OCI-LY7 (cell line): ENCODE results near the gene APOBEC3C. TPM values are rescaled to one million over a fixed set of nuclear protein-coding genes. Genes with fewer than 3 reads are reported as not detected.

Experiments
- BruUV-seq: library from RNA; stranded (reverse); fragments of 400-500 nt; replicated peaks from 2 replicates; lab custom pipeline; 2021; lab: Mats Ljungman, UMichigan
- CTCF ChIA-PET: fragments of 300-600 bp; sonication (Branson Sonifier 250); formaldehyde crosslinking; loops from one replicate; lab custom pipeline; 2022; ENCODE audit warnings: antibody characterized with exemption; ENCODE audit not compliant: unreplicated experiment; lab: Charles Lee
- POLR2A ChIA-PET: fragments of 300-600 bp; sonication (Branson Sonifier 250); formaldehyde crosslinking; loops from one replicate; lab custom pipeline; 2022; ENCODE audit warnings: antibody characterized with exemption; lab: Charles Lee
- DNase-seq: peaks from one replicate; pipeline ENCODE4 v3.0.0-alpha.2; 2015; ENCODE audit warnings: low spot score
- H2AFZ ChIP-seq: fragments of 200-600 bp; sonication (generic), shearing (Covaris generic); 2 replicates; pipeline ENCODE4 v1.6.1; 2014; ENCODE audit warnings: mild to moderate bottlenecking, antibody characterized with exemption, low read length, moderate library complexity
- H3K27ac ChIP-seq: fragments of 200-600 bp; sonication (generic); 2 replicates; pipeline ENCODE4 v1.5.1; 2014; ENCODE audit warnings: mixed run types, low read depth, mild to moderate bottlenecking, moderate library complexity, low read length, inconsistent platforms; ENCODE audit not compliant: poor library complexity, severe bottlenecking
- H3K36me3 ChIP-seq: fragments of 200-600 bp; sonication (generic); 2 replicates; pipeline ENCODE4 v1.6.1; 2014; ENCODE audit warnings: mild to moderate bottlenecking, antibody characterized with exemption, low read length, moderate library complexity, mixed read lengths; ENCODE audit not compliant: insufficient read depth
- H3K4me1 ChIP-seq: fragments of 200-600 bp; sonication (generic); 2 replicates; pipeline ENCODE4 v1.5.1; 2014; ENCODE audit warnings: mild to moderate bottlenecking, low read length; ENCODE audit not compliant: insufficient read depth, poor library complexity, severe bottlenecking
- H3K4me2 ChIP-seq: fragments of 200-600 bp; sonication (generic); 2 replicates; pipeline ENCODE4 v1.6.1; 2014; ENCODE audit warnings: mild to moderate bottlenecking, low read length
- H3K4me3 ChIP-seq: fragments of 200-600 bp; sonication (generic); 2 replicates; pipeline ENCODE4 v1.5.1; 2014; ENCODE audit warnings: mild to moderate bottlenecking, low read depth, low read length; ENCODE audit not compliant: poor library complexity, severe bottlenecking
- H3K79me2 ChIP-seq: fragments of 200-600 bp; sonication (generic); 2 replicates; pipeline ENCODE4 v1.6.1; 2016; ENCODE audit warnings: low read depth, mild to moderate bottlenecking, low read length, moderate library complexity, mixed read lengths; ENCODE audit not compliant: insufficient read depth
- H3K9me2 ChIP-seq: fragments of 200-600 bp; sonication (generic); 2 replicates; pipeline ENCODE4 v1.6.1; 2016; ENCODE audit warnings: mild to moderate bottlenecking, low read length, mixed read lengths; ENCODE audit not compliant: insufficient read depth
- H3K9me3 ChIP-seq: fragments of 200-600 bp; sonication (generic); 2 replicates; pipeline ENCODE4 v1.6.1; 2014; ENCODE audit warnings: mild to moderate bottlenecking, mixed run types, low read length, mixed read lengths
- H4K20me1 ChIP-seq: fragments of 200-600 bp; sonication (generic); 2 replicates; pipeline ENCODE4 v1.6.1; 2014; ENCODE audit warnings: mild to moderate bottlenecking, antibody characterized with exemption, low read length, moderate library complexity, mixed read lengths; ENCODE audit not compliant: insufficient read depth
- CTCF ChIP-seq: fragments of 200-600 bp; sonication (generic); conservative IDR thresholded peaks from 2 replicates; pipeline ENCODE4 v1.5.1; 2014; ENCODE audit warnings: mild to moderate bottlenecking, antibody characterized with exemption, low read length, moderate library complexity, mixed read lengths
- EZH2phosphoT487 ChIP-seq: fragments of 200-600 bp; sonication (generic); IDR thresholded peaks from 2 replicates; pipeline ENCODE4 v1.6.1; 2018; ENCODE audit warnings: low read depth, borderline replicate concordance, mild to moderate bottlenecking, mixed run types, antibody characterized with exemption, low read length, moderate library complexity, mixed read lengths
- intact Hi-C: fragments of 100-400 bp; cut with micrococcal nuclease; formaldehyde crosslinking; loops from one replicate; pipeline ENCODE4 v1.10.0; 2022; ENCODE audit not compliant: unreplicated experiment
- total RNA-seq, 2 experiments: library from RNA; depleted of rRNA in 1 of 2; stranded (reverse); fragments of >200 nt in 1 of 2; shearing (Covaris generic) in 1 of 2; gene quantifications; 2 replicates each; pipeline ENCODE4 v1.2.3, GENCODE V29; 2014 to 2022

APOBEC3C gene
- total RNA-seq, 2 experiments from 2014 or later, result 4.3 to 74.0 TPM

DNA sequence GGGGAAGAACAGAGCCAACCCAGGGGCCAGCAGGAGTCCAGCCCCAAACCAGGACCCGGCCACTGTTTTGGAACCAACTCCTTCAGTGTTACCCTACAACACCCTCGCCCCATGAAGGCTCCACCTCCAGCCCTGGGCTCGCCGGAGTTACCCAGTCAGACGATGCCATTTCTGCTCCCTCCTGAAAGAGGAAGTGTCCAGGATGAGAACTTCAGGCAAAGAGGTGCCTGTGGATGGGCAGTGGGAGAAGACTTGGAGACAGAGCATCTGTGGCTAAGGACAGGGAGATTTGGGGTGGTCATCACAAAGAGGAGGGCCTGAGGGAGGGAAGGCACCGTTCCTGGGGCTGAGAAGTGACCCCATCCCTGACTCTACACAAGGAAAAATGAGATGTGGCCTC lies 18.0 kb upstream of the APOBEC3C start:
- H2AFZ ChIP-seq, result no peak overlapping the region
- no peaks in the 10 kb centered on the region for H3K9me2 ChIP-seq
- no peak overlapping the region for H3K27ac ChIP-seq
- no peaks in the 10 kb centered on the region for H4K20me1 ChIP-seq
- BruUV-seq, result no TSS peak
- H3K79me2 ChIP-seq, result no peaks in the 10 kb centered on the region
- no peaks in the 10 kb centered on the region for H3K4me1 ChIP-seq
- DNase-seq, result no peak
- ChIA-PET POLR2A (no interaction called here), CTCF (no interaction called here)
- H3K36me3 ChIP-seq, result no peaks in the 10 kb centered on the region
- no peaks in the 10 kb centered on the region for H3K9me3 ChIP-seq
- no peak overlapping the region for H3K4me3 ChIP-seq
- intact Hi-C loops, result no loop called here
- no peak overlapping the region for H3K4me2 ChIP-seq
- TF ChIP-seq CTCF (no peak), EZH2phosphoT487 (no peak)

GRCh38 chr22:38997518-38997917 lies 16.5 kb upstream of the APOBEC3C start:
- Histone ChIP-seq H3K9me2 (no peaks in the 10 kb centered on the region), H3K4me3 (no peak overlapping the region), H3K4me2 (no peak overlapping the region), H2AFZ (no peak overlapping the region), H3K9me3 (no peaks in the 10 kb centered on the region), H3K36me3 (no peaks in the 10 kb centered on the region), H4K20me1 (no peaks in the 10 kb centered on the region), H3K79me2 (no peaks in the 10 kb centered on the region), H3K4me1 (peaks cover 5% of the 10 kb centered on the region), H3K27ac (no peak overlapping the region)
- intact Hi-C loops, result no loop called here
- ChIA-PET CTCF (no interaction called here), POLR2A (no interaction called here)
- no peak for DNase-seq
- no peak for TF ChIP-seq CTCF
- TF ChIP-seq EZH2phosphoT487, result no peak
- no TSS peak for BruUV-seq

GRCh38 chr22:39003165-39003638 lies 10.9 kb upstream of the APOBEC3C start:
- Histone ChIP-seq H3K4me1 (peaks cover 21% of the 10 kb centered on the region), H3K9me3 (no peaks in the 10 kb centered on the region), H3K4me3 (peak overlapping the region; percentile 1), H3K36me3 (no peaks in the 10 kb centered on the region), H4K20me1 (no peaks in the 10 kb centered on the region), H3K79me2 (no peaks in the 10 kb centered on the region), H2AFZ (peak overlapping the region; percentile 68), H3K9me2 (no peaks in the 10 kb centered on the region), H3K4me2 (peak overlapping the region; percentile 65), H3K27ac (peak overlapping the region; percentile 63)
- intact Hi-C loops, result loop anchor here (1.0 kb wide), 4 partner anchors 18 to 234 kb away; no protein-coding TSS in a partner anchor
- no TSS peak for BruUV-seq
- DNase-seq, result peak; percentile 88
- ChIA-PET CTCF (interaction anchor here (0.7 to 1.2 kb wide), 4 partner anchors 30 to 146 kb away, joined by 3 read pairs; no protein-coding TSS in a partner anchor), POLR2A (interaction anchor here (0.5 to 1.2 kb wide), 6 partner anchors 19 to 319 kb away, joined by 3 to 5 read pairs (median 3); no protein-coding TSS in a partner anchor)
- TF ChIP-seq EZH2phosphoT487 (no peak), CTCF (peak; percentile 86)
